ENCODE measurements around the gene PODXL2. TPM values are rescaled to one million over a fixed set of nuclear protein-coding genes. Genes with fewer than 3 reads are reported as not detected.
A peak's percentile ranks its signal among the peaks of the same experiment; 100 is the strongest.

Gene PODXL2
- total RNA-seq, 1 donor from 2014 or later, result 2.2 TPM

GRCh38 chr3:127711021-127711695 lies 82.2 kb downstream of the PODXL2 start:
- DNase-seq (ENCODE audit: low spot score), result peak; percentile 56
- intact Hi-C loops (cut with DNase I), result loop anchor here (5.0 kb wide), 1 partner anchor 36 kb away; no protein-coding TSS in a partner anchor

DNA sequence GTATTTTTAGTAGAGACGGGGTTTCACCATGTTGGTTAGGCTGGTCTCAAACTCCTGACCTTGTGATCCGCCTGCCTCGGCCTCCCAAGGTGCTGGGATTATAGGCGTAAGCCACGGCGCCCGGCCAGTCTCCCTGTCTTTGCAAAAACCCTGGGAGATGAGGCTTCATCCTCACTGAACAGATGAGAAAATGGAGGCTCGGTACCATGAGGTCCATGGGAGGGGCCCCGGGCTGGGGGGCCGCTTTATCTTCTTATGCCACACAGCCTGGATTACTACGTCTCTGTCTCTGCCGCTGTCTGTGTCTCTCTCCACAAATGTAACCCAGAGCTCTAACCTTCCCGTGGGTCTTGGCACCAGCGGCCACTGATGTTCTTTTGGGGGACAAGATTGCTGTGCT lies 82.9 kb downstream of the PODXL2 start:
- intact Hi-C loops (cut with DNase I), result loop anchor here (5.0 kb wide), 1 partner anchor 35 kb away; no protein-coding TSS in a partner anchor
- peak; percentile 26 for DNase-seq (ENCODE audit: low spot score)

- intact Hi-C loops (cut with DNase I), result loop anchor here (5.0 kb wide), 1 partner anchor 35 kb away; no protein-coding TSS in a partner anchor
- DNase-seq (ENCODE audit: low spot score), result peak; percentile 50
Observed at GRCh38 chr3:127712461-127712860, 83.5 kb downstream of the PODXL2 start.

DNA sequence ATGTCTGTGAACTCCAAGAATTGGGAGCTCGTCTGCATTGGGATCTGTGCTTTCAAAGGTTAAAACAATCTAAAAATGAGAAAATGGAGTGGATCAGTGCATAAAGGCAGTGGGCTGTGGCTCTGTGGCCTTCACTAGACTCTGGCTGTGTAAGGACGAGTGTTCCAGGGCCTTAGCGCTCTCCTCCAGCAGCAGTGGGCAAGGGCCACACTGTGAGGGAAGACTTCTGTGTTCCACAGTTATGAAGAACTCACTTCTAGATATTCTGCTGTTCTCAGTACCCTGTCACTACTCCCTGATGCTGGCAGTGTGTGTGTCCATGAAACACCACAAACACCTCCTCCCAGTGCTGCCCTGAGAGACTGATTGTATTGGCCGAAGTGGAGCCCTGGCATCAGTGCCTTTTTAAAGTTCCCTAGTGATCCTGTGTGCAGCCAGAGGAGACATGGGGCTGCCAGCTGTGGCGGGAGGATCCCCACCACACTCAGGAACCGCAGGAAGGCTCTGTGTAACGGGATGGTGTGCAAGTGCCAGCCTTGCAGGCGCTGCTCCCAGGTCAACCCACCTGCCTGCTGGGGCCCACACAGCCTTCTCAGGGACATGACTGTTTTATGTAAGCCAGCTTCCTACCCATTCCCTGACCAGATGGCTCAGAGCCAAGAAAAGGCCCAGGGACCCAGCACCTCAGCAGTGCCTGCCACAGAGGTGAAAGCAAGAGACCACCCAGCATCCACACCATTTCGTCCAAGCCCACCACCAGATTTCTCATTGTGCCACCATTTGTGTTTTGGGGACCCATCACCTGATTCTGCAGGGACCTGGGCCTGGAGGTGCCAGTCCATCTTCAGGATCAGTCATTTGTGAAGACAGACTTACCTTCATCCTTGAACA lies 84.1 kb downstream of the PODXL2 start:
- peak; percentile 69 for DNase-seq (ENCODE audit: low spot score)
- intact Hi-C loops (cut with DNase I), result loop anchor here (5.0 kb wide), 1 partner anchor 34 kb away; no protein-coding TSS in a partner anchor

DNA sequence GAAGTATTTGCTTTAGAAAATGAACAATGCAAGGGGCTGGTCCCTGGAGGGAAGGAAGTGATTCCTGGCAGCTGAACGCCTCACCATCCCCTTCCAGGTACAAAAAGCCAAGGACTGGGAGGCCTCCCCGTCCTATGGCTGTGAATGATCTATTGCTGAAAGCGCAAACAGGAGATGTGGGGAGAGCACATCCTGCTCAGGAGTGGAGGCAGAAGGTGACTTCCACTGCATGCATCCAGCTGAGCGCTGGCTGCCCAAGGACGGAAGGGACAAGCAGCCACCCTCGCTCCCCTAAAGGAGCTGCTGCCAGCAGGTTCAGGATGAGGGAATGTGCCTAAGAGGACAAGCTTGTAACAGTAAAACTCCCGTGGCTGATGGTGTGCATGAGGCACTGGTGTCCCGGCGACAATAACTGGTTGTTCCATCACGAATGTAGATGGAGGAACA lies 85.2 kb downstream of the PODXL2 start:
- peak; percentile 73 for DNase-seq (ENCODE audit: low spot score)
- intact Hi-C loops (cut with DNase I), result loop anchor here (5.0 kb wide), 1 partner anchor 33 kb away; no protein-coding TSS in a partner anchor

DNA sequence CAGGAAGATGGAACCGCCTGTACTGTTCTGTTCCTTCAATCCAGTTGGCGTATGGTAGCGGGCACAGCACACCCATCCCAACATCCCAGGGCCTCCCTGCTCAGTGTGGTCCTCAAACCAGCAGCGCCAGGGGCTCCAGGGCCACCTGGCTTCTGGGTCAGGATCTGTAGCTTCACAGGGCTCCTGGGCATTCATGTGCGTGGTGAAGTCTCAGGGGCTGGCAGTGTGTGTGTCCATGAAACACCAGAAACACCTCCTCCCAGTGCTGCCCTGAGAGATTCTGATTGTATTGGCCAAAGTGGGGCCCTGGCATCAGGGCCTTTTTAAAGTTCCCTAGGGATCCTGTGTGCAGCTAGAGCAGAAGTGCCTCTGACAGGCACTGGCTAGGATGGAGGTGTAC lies 85.9 kb downstream of the PODXL2 start:
- intact Hi-C loops (cut with DNase I), result loop anchor here (5.0 kb wide), 1 partner anchor 32 kb away; no protein-coding TSS in a partner anchor
- peak; percentile 67 for DNase-seq (ENCODE audit: low spot score)

DNA sequence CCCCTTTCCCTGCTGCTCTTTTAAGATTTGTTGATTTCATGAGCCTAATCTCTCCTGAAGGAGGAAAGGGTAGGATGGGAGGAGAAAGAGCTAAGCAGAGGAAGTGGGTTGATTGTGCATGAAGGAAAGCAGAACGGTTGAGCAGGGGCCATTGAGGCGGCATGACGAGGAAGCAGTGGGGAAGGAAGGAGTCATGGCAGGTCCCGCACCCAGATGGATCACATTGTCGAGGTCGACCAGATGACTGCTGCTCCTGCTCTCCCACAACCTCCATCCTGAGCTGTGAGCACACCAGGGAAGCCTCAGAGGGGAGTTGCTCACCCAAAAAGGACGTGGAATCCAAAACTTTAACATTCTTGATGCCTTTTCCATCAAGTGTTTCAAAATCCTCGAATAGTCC lies 86.5 kb downstream of the PODXL2 start:
- DNase-seq (ENCODE audit: low spot score), result peak; percentile 61
- intact Hi-C loops (cut with DNase I), result no loop called here

- peak; percentile 6 for DNase-seq (ENCODE audit: low spot score)
- intact Hi-C loops (cut with DNase I), result no loop called here
Observed at GRCh38 chr3:127716384-127716783, 87.4 kb downstream of the PODXL2 start.

GRCh38 chr3:127717357-127718244 lies 88.6 kb downstream of the PODXL2 start:
- intact Hi-C loops (cut with DNase I), result no loop called here
- peak; percentile 65 for DNase-seq (ENCODE audit: low spot score)

DNA sequence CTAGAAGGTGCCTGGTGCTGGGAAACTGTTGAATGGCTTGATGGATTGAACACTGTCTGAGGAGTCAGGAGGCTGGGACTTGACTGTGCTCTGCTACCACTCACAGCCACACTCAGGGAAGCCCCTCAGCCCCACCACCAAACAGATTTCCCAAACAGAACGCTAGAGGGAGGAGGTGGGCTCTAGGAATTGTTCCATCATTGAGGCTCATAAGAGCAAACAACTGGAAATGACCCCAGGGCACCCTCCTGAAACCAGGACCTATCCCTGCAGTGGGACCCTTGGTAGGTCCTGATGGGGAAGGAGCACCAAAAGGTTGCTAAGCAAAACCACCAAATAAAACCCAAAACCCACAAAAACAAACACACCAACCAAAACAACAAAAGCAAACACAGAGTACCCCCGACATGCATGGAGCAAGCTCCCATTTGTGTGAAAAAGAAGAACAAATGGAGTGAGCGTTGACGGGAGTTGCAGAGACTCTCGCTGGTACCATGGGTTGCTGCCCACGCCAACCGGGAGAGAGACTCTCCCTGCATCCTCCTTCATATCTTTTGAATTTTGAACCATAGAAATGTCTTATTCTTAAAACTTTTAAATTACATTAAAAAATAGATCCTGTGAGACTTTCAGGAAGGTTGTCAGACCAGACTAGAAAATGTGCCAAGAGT lies 89.4 kb downstream of the PODXL2 start:
- peak; percentile 44 for DNase-seq (ENCODE audit: low spot score)
- intact Hi-C loops (cut with DNase I), result no loop called here

DNA sequence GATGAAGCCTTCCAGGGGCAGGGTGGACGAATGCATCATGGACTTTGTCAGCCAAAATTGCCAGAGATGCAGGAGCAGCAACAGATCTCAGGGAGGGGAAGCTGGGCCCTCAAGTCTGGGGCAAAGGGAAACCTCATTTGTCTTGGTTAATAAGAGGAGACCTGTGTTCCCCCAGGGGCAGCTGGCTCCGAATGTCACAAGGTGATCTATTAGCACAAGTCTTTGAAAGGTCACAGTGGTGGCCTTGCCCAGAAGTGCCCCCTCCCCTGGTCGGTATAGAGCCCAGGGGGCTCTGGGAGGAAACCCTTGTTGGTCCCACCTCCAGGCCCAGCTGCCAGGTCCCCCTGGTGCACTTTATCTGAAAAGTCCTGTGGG lies 89.9 kb downstream of the PODXL2 start:
- intact Hi-C loops (cut with DNase I), result no loop called here
- DNase-seq (ENCODE audit: low spot score), result peak; percentile 68

- intact Hi-C loops (cut with DNase I), result no loop called here
Observed at GRCh38 chr3:127719369-127719768, 90.4 kb downstream of the PODXL2 start.

DNA sequence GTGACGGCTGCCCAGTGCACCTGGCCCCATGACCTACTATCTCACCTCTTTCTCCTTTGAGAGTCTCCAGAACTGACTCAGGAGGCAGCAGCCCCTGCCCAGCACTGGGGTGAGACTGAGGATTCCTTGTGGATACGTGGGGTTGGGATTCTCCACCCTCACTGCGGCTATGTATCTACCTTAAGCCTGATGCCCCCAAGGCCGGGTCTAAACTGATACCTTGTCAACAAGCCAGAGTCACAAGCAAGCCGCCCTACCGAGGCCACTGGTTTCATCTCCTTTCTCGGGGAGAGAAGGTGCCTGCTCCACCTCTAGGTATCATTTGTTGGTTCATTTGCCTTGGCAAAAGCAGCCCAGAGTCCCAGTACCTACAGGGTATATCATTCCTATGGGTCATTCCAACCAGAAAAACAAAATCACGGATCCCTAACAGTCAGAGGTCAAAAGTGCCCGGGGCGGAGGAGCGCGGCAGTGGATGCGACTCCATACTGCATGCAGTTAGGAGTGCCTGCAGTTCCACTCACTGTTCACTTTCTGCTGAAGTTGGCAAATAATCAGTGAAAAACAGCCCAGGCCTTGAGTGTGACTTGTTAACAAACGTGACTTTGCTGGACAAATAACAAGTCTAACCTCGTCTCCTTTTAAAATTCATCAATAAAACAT lies 91.3 kb downstream of the PODXL2 start:
- DNase-seq (ENCODE audit: low spot score), result peak; percentile 71
- intact Hi-C loops (cut with DNase I), result no loop called here

More at GRCh38 chr3:127719369-127719768, 90.4 kb downstream of the PODXL2 start:
- peak; percentile 69 for DNase-seq (ENCODE audit: low spot score)

GRCh38 chr3:127720985-127721935 lies 92.3 kb downstream of the PODXL2 start:
- peak; percentile 60 for DNase-seq (ENCODE audit: low spot score)
- intact Hi-C loops (cut with DNase I), result no loop called here

DNA sequence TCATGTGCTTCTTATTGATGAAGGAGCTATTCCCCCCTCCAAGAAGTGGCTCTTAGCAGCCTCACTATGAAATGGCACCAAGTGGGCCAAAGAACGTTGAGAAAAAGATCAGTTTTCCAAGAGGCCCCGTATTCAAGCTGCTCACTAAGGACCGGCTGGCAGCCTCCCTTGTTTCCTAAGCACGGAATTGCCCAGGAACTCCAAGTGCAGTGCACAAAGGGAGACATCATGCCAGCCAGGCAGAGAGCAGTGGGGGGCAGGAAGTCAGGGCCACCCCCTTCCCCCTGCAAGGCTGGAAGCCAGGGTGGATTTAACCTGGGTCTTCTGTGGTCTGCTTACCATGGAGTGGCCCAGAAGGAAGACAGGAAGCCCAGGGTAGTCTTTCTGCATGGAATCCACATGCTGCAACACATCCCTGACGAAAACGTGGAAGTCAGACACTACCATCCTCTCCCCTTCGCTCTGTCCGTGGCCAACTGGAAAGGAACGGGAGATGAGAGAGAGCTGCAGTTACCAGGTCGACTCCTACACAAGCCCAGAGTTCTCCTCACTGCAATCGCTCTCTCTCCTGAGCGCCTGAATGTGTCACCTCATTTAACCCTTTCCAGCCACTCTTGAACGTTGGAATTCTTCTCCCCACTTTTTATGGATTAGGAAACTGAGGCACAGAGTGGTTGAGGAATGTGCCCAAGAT lies 93.3 kb downstream of the PODXL2 start:
- peak; percentile 46 for DNase-seq (ENCODE audit: low spot score)
- intact Hi-C loops (cut with DNase I), result no loop called here

Measured in cardiac septum (tissue), 1 donor.